Measurements from ENCODE around the gene SYNE1. TPM values are rescaled to one million over a fixed set of nuclear protein-coding genes. Genes with fewer than 3 reads are reported as not detected.
"Not testable (repeated sequence)": the region's sequence is repeated elsewhere in the genome, so short reads cannot be mapped to it uniquely, and the experiment has no call there.

The SYNE1 gene
- total and polyA plus RNA-seq, 7 donors = 7.2 to 203 (median 86.4) TPM

GRCh38 chr6:152428126-152428525, 209.0 kb downstream of the SYNE1 start:
- DNase-seq = no peak
- no peaks in the 10 kb centered on the region for H3K27me3 ChIP-seq
- TF ChIP-seq POLR2A (IDR thresholded peaks at IDR 0.05) = no peak
- TF ChIP-seq EP300 (IDR thresholded peaks at IDR 0.05) = no peak
- TF ChIP-seq CTCF (IDR thresholded peaks at IDR 0.05) = no peak
- TF ChIP-seq POLR2AphosphoS5 (IDR thresholded peaks at IDR 0.05) = no peak
- H3K9me3 ChIP-seq = no peaks in the 10 kb centered on the region
- H3K36me3 ChIP-seq = no peaks in the 10 kb centered on the region
- intact Hi-C loops (cut with DNase I) = no loop called here
- WGBS, 2 donors = 76 to 78% methylated on average over 11 of the region's 11 CpGs
- H3K4me3 ChIP-seq = peak overlapping the region in 1 of 4 donors; percentile 5
- peak overlapping the region in 3 of 4 donors; percentile 10 to 26 (median 17) for H3K27ac ChIP-seq
- H3K4me1 ChIP-seq = peaks cover 0 to 12% (median 3%) of the 10 kb centered on the region in 4 donors

GRCh38 chr6:152426276-152426675, 210.9 kb downstream of the SYNE1 start:
- Histone ChIP-seq H3K36me3 (no peaks in the 10 kb centered on the region), H3K4me1 (peaks cover 0 to 12% (median 3%) of the 10 kb centered on the region in 4 donors), H3K4me3 (no peak overlapping the region), H3K9me3 (no peaks in the 10 kb centered on the region), H3K27ac (no peak overlapping the region), H3K27me3 (no peaks in the 10 kb centered on the region)
- intact Hi-C loops (cut with DNase I) = no loop called here
- TF ChIP-seq POLR2AphosphoS5 (IDR thresholded peaks at IDR 0.05) = no peak
- TF ChIP-seq EP300 (IDR thresholded peaks at IDR 0.05) = no peak
- no peak for TF ChIP-seq POLR2A (IDR thresholded peaks at IDR 0.05)
- TF ChIP-seq CTCF (IDR thresholded peaks at IDR 0.05) = no peak
- 62 to 77% methylated on average over 6 of the region's 6 CpGs for WGBS, 2 donors
- DNase-seq = no peak

GRCh38 chr6:152423216-152424103, 213.7 kb downstream of the SYNE1 start:
- 75 to 80% methylated on average over 3 of the region's 3 CpGs for WGBS, 2 donors
- Histone ChIP-seq H3K4me3 (no peak overlapping the region), H3K9me3 (no peaks in the 10 kb centered on the region), H3K4me1 (peaks cover 0 to 9% (median 3%) of the 10 kb centered on the region in 4 donors), H3K36me3 (no peaks in the 10 kb centered on the region), H3K27me3 (no peaks in the 10 kb centered on the region), H3K27ac (no peak overlapping the region)
- intact Hi-C loops (cut with DNase I) = no loop called here
- DNase-seq = no peak
- TF ChIP-seq CTCF (IDR thresholded peaks at IDR 0.05) (no peak), POLR2A (IDR thresholded peaks at IDR 0.05) (no peak)

GRCh38 chr6:152421496-152421895, 215.7 kb downstream of the SYNE1 start:
- intact Hi-C loops (cut with DNase I); H3K27me3 ChIP-seq; H3K4me3 ChIP-seq; H3K4me1 ChIP-seq; DNase-seq; H3K9me3 ChIP-seq; H3K36me3 ChIP-seq; H3K27ac ChIP-seq: not testable (repeated sequence)
- WGBS, 2 donors = 94 to 96% methylated on average over 2 of the region's 2 CpGs

GRCh38 chr6:152420696-152421095, 216.5 kb downstream of the SYNE1 start:
- no peaks in the 10 kb centered on the region for H3K27me3 ChIP-seq
- no peak for DNase-seq
- no peaks in the 10 kb centered on the region for H3K36me3 ChIP-seq
- no peak overlapping the region for H3K27ac ChIP-seq
- TF ChIP-seq POLR2A (IDR thresholded peaks at IDR 0.05) = no peak
- no peak for TF ChIP-seq POLR2AphosphoS5 (IDR thresholded peaks at IDR 0.05)
- TF ChIP-seq EP300 (IDR thresholded peaks at IDR 0.05) = no peak
- no peak for TF ChIP-seq CTCF (IDR thresholded peaks at IDR 0.05)
- no peaks in the 10 kb centered on the region for H3K9me3 ChIP-seq
- intact Hi-C loops (cut with DNase I) = no loop called here
- H3K4me3 ChIP-seq = no peak overlapping the region
- H3K4me1 ChIP-seq = no peaks in the 10 kb centered on the region

All from sigmoid colon (tissue), 7 donors.